GM23338 (cell line): ENCODE data around the gene SYP.

ENCODE experiments used
- EZH2 ChIP-seq: fragments of 200-600 bp; sonication (generic); IDR thresholded peaks from one replicate; pipeline ENCODE4 v1.8.0; 2017; ENCODE audit warnings: antibody characterized with exemption, mild to moderate bottlenecking, low read depth; ENCODE audit not compliant: unreplicated experiment
- EZH2phosphoT487 ChIP-seq: fragments of 200-600 bp; sonication (generic); IDR thresholded peaks from one replicate; pipeline ENCODE4 v1.8.1; 2018; ENCODE audit warnings: antibody characterized with exemption; ENCODE audit not compliant: unreplicated experiment
- NANOG ChIP-seq: IDR thresholded peaks from 2 replicates; pipeline ENCODE4 v1.6.1; 2016; ENCODE audit warnings: antibody characterized with exemption, borderline replicate concordance
- POLR2AphosphoS5 ChIP-seq: IDR thresholded peaks from 2 replicates; pipeline ENCODE4 v1.6.1; 2016; ENCODE audit warnings: antibody characterized with exemption, low read depth
- ZNF114 ChIP-seq: fragments of 250-450 bp; sonication (Bioruptor Pico); IDR thresholded peaks from 2 replicates; pipeline ENCODE4 v1.5.0; 2020; ENCODE audit warnings: mild to moderate bottlenecking, moderate library complexity
- TF ChIP-seq, protein P1 (sequence below), 2 experiments: fragments of 200-600 bp in 1 of 2; sonication (generic) in 1 of 2; conservative IDR thresholded peaks; 2 replicates each; pipeline versions ENCODE4 v1.5.1 to v1.6.1; 2016 to 2017; ENCODE audit warnings: antibody characterized with exemption in 2 of 2, low read depth in 2 of 2, mild to moderate bottlenecking in 2 of 2, moderate library complexity in 1 of 2

GRCh38 chrX:49161632-49162031 is 38.4 kb downstream of the SYP start:
- TF ChIP-seq, protein P1, sequence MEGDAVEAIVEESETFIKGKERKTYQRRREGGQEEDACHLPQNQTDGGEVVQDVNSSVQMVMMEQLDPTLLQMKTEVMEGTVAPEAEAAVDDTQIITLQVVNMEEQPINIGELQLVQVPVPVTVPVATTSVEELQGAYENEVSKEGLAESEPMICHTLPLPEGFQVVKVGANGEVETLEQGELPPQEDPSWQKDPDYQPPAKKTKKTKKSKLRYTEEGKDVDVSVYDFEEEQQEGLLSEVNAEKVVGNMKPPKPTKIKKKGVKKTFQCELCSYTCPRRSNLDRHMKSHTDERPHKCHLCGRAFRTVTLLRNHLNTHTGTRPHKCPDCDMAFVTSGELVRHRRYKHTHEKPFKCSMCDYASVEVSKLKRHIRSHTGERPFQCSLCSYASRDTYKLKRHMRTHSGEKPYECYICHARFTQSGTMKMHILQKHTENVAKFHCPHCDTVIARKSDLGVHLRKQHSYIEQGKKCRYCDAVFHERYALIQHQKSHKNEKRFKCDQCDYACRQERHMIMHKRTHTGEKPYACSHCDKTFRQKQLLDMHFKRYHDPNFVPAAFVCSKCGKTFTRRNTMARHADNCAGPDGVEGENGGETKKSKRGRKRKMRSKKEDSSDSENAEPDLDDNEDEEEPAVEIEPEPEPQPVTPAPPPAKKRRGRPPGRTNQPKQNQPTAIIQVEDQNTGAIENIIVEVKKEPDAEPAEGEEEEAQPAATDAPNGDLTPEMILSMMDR (conservative IDR thresholded peaks at IDR 0.05; ENCODE audit: low read depth in 2 of 2) = no peak
- TF ChIP-seq ZNF114 (CRISPR knock-in tag) (no peak), POLR2AphosphoS5 (no peak), EZH2phosphoT487 (no peak), NANOG (no peak), EZH2 (no peak)
